H1 (cell line): ENCODE results near the gene NR5A1. TPM values are rescaled to one million over a fixed set of nuclear protein-coding genes. Genes with fewer than 3 reads are reported as not detected.

Source experiments
- BRCA1 ChIP-seq: IDR thresholded peaks from 2 replicates; pipeline ENCODE4 v1.6.1; 2012; ENCODE audit warnings: low read depth, low read length, improper control_type of control experiment
- CTCF ChIP-seq, 3 experiments: IDR thresholded peaks; 1 replicate in 2 of 3; 2 replicates in 1 of 3; pipeline versions ENCODE4 v1.5.1 to v1.6.1; 2011; ENCODE audit warnings: low read length in 3 of 3, mild to moderate bottlenecking in 3 of 3, inconsistent platforms in 2 of 3, low read depth in 1 of 3, moderate library complexity in 1 of 3; ENCODE audit not compliant: insufficient read depth in 1 of 3; ENCODE audit errors: control extremely low read depth in 1 of 3
- EZH2 ChIP-seq: fragments of 200-600 bp; sonication (generic); IDR thresholded peaks from 2 replicates; pipeline ENCODE4 v1.7.1; 2012; ENCODE audit warnings: low read depth, mild to moderate bottlenecking, moderate library complexity, low read length, inconsistent platforms; ENCODE audit not compliant: severe bottlenecking
- GABPA ChIP-seq: IDR thresholded peaks from 2 replicates; pipeline ENCODE4 v1.6.1; 2011; ENCODE audit warnings: mild to moderate bottlenecking, low read length, moderate library complexity, borderline replicate concordance; ENCODE audit not compliant: insufficient read depth
- NRF1 ChIP-seq: IDR thresholded peaks from 2 replicates; pipeline ENCODE4 v1.6.1; 2011; ENCODE audit warnings: mild to moderate bottlenecking, low read depth, low read length, improper control_type of control experiment
- SAP30 ChIP-seq: fragments of 300-600 bp; sonication (generic); IDR thresholded peaks from 2 replicates; pipeline ENCODE4 v1.7.1; 2012; ENCODE audit warnings: low read length, moderate library complexity, mild to moderate bottlenecking, inconsistent platforms; ENCODE audit not compliant: insufficient read depth, insufficient replicate concordance
- SIRT6 ChIP-seq: IDR thresholded peaks from one replicate; pipeline ENCODE4 v1.7.1; 2012; ENCODE audit warnings: low read length, inconsistent platforms
- SIX5 ChIP-seq: IDR thresholded peaks from 2 replicates; pipeline ENCODE4 v1.6.1; 2011; ENCODE audit warnings: mild to moderate bottlenecking, low read depth, low read length
- polyA plus RNA-seq, 7 experiments: library from polyadenylated mRNA; depleted of rRNA in 3 of 7; stranded (reverse) in 5 of 7; unstranded in 2 of 7; fragments of >200 nt in 5 of 7; fragments of 200-250 nt in 2 of 7; gene quantifications; 1 replicate in 5 of 7; 2 replicates in 1 of 7; 4 replicates in 1 of 7; pipeline versions ENCODE4 v1.2.1 to v1.2.3, GENCODE V29; 2011 to 2013; ENCODE audit warnings: missing spikeins in 2 of 7, mixed read lengths in 2 of 7
- total RNA-seq: library from RNA; stranded (reverse); fragmentation: NEBNext Ultra II Directional; extraction: Animal tissue kit (Norgen Biotek cat#: 25700); gene quantifications from 2 replicates; pipeline ENCODE4 v1.2.1, GENCODE V29; 2021
- TF ChIP-seq, protein P1 (sequence below): IDR thresholded peaks from 2 replicates; pipeline ENCODE4 v1.6.1; 2012; ENCODE audit warnings: inconsistent platforms

The NR5A1 gene
- total and polyA plus RNA-seq, 2 of the 8 experiments (the other 6 are each of a cell fraction or from before 2014, with no cell fraction given): 0.29 to 0.58 TPM

DNA sequence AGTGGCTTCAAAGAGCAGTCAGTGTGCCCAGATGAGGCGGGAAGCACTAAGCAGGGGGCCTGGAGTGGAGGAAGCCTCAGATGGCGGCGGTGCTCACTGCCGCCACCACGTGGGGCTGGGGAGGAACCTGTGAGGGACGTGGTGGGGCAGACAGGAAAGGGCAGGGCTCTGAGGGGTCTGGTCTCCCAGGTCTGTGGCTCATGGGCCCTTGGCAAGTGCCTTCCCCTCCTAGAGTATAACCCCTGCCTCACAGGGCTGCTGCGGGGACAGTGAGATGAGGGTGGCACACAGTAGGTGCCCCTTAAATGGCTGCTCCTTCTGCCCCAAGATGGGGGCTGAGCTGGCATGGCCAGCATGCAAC lies 26.6 kb downstream of the NR5A1 start (continued):
- TF ChIP-seq CTCF (IDR thresholded peaks at IDR 0.05; ENCODE audit: control extremely low read depth in 1 of 3, insufficient read depth in 1 of 3, low read depth in 1 of 3, low read length in 3 of 3) (peak in 2 of 3 experiments; percentile 71 to 79; a peak in 3 of 4 replicates), GABPA (0 out of 2 replicates have a peak, but pooled peaks have one; percentile 29), SIRT6 (no peak), SIX5 (no peak), EZH2 (no peak), NRF1 (no peak), BRCA1 (no peak), SAP30 (no peak)
- TF ChIP-seq, protein P1, sequence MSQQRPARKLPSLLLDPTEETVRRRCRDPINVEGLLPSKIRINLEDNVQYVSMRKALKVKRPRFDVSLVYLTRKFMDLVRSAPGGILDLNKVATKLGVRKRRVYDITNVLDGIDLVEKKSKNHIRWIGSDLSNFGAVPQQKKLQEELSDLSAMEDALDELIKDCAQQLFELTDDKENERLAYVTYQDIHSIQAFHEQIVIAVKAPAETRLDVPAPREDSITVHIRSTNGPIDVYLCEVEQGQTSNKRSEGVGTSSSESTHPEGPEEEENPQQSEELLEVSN: peak; percentile 98
